COR-L47 (cell line): Measurements from ENCODE around the gene BMP6.

ENCODE experiments used
- DNase-seq: peaks from one replicate; lab custom pipeline; 2025; lab: John Stamatoyannopoulos, UW

Gene BMP6

DNA sequence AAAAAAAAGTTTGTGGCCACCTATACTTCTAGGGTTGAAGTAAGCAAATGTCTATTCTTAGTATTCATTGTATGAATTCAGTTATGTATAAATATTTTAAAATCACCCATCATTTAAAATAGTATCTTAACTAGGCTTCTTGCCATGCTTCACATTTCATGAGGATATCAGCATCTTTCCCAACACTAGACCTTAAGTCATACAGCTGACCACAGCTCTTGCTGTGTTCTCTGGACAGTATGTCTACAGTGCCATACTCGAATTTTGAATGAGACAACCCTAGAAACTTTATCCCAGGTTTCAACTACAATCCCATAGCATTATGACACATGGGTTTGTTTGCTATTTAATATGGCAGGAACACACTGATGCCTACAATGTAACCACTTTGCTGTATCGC is 179.5 kb downstream of the BMP6 start:
- no peak for DNase-seq

DNA sequence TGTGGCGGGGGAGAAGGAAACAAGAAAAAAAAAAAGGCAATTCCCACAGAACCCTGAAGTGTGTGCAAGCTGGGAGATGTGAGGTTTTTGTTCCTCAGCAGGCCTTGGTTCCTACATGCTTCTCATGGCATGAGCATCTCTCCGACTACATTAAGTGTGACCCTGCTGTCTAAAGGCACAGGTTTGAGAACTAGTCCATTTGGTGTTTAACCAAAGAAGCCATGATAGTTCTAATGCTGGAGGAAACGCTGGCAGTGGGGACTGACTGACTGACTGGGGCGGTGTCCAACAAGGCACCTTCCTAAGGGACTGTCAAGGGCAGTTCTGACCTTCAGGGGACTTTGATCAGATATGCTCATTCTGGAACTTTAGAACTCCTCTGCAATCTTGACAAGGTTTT is 180.8 kb downstream of the BMP6 start:
- no peak for DNase-seq

DNA sequence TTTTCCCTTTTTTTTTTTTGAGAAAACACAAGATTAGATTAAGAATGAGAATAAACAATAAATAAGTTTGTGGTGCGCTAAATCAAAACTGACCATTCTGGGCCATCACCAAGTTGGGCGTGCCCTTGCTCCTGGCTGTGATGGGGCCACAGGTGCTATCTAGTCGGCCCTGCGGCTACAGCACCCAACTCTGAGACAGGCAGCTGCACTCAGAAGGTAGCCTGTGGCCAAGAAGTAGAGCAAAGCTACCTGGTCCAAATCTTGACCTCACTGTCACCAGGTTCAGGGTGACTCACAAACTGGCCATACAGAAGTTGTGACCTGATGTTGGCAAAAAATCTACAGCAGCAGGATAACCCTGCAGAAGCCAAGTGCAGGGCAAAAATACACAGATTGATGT is 181.3 kb downstream of the BMP6 start:
- no peak for DNase-seq

DNA sequence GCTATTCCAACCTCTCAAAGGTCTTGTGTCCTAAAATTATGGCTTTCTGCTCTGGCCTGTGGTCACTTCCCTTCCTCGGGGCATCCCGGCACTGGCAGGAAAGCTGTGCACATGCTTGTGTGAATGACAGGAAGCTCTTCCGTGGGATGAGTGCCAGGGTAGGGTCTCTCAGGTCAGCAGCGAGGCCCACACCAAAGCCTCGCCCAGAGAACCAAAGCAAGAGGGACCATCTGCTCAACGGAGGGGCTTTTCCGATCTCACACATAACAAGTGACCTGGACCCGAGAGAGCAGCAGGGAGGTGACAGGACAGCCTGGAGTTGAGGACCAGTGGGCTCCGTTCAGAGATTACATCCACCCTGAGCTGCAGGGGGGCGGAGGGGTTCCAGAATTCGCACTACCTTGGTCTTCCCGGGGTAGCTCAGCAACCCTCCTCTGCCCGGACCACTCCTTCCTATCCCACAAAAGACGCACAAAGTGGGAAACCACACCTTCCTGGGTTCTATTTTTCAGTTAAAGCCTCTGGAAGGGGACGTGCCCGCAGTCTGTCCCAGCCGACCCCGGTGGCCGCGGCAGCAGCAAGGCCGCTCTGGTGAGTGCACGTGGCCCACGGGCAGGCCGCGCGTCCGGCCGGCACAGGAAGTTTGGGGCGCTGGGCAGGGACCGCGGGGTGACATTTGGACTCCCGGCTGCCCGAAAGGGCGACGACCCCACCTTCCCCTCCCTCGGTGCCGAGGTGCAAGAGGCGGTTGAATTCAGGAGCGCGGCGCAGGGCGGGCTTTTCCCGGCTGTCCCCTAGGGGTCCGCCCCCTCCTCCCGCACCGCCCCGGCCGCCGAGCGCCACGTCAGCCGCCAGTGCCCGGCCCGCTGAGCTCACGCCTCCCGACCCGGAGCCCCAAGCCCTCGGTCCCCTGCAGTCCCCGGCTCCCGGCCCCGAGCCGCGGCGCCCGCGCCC is 183.7 kb downstream of the BMP6 start:
- peak; percentile 15 for DNase-seq

DNA sequence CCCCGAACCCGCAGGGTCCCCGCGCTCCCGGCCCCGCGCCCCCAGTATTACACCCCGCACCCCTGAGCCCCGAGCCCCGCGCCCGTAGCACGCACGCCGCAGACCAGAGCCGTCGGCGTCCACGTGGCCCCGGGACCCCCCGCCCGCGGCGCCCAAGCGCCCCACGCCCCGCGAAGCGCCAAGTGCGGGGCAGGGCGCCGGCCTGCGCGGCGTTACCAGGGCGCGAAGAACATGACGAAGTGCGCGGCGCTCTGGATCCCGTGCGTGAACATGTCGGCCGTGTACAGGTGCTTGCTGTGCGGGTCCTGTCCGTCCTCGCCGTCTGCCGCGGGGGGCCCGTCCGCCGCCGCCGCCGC is 184.4 kb downstream of the BMP6 start:
- peak; percentile 54 for DNase-seq

DNA sequence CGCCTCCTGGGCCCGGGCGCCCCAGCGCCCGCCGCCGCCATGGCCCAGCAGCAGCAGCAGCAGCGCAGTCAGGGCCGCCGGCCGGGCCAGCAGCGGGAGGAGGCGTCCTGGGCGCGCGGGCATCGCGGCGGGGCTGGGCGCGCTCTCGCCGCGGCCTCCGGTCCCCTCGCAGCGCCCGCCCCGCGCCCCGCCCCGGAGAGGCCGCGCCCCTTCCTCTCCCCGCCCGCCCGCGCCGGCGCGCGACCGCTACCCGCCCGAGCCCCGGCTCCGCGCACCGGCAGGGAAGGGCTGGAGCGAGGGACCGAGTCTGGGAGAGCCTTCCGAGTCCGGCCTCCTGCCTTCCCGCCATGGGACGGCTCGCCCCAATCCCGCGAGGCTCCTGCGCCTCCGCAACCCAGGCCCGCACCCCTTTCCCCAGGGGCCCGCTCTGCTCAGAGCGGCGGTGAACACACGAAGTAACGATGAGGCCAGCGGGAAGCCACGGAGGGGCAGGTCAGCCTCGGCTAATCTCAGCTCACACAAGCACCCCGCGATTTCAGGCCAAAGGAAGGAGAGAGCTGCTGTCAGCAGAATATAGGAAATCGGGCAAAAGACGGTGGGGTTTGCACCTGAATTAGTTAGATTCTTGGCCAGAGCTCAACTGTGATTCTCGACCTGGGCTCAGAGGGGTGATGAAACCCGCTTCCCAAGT is 184.9 kb downstream of the BMP6 start, which contains the start of gene TXNDC5:
TSS of gene TXNDC5 (minus strand) at position 135 of the 691 bp plus-strand sequence. CDS start at position 123, 12 bp downstream.
- peak; percentile 71 for DNase-seq

DNA sequence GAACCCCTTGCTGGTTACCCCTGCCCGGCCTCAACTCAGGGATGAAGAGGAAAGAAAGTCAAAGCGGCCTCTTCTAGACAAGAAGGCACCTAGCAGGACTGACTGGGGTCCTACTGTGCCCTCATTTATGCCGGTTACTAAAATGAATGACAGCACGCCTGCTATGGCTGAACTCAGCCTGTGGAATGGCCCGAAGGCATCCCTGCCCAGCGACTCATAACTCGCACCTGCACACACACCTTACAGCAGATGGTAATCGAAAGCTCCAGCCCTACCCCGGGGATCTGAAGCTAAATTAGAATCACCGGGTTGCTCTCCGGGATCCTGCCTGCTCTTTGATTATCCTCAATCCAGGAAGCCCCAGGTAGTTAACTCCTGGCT is 185.4 kb downstream of the BMP6 start:
- DNase-seq: peak; percentile 66

DNA sequence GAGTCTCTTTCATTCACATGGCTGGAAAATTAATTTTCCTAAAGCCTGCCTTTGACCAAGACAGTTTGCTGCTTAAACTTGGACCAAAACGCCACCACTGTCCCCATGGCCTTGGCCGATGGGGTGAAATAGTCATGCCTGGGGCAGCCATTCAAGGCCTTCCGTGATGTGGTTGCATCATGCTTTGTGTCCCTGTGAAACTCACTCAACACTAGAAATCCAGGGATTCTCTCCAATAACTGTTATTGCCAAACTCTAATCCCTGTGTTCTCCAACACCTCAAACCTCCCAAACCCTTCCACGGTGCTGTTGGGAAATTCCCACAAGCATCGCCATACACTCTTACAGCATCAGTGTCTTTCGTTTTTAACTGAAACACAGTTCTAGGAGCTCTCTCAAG is 186.1 kb downstream of the BMP6 start:
- DNase-seq: no peak

DNA sequence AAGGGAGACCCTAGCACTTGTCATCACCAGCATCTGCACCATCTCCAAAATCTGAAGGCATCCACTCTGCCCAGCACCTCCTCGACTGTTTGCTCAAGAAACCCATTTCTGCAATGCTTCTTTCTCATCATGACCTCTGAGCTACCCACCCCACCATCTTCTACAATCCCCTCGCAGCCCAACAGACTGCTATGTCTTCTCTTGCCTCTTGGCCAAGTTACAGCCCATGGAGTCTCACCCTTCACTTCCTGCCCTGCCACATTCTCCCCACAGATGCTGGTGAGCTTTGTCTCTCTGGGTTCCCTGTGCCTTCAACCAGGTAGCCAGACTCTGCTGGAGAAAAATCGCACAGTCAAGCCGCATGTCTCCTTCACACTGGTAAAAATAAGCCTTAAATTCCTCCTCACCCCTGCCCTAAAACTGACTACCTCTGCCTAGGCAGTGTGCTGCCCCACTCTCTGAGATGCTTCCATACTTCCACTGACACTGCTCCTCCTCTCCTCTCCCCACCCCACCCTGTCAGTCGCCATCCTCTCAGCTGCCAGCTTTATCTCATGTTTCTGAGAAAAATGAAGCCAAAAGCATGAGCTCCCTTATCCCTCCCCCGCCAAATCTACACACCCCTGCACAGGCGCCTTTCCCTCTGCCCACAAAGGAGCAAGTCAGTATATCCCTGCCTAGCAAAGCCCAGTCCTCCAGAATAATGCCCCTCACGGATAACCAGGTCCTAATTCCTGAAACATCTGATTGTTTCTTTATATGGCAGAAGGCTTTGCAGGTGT is 187.0 kb downstream of the BMP6 start:
- DNase-seq: no peak

DNA sequence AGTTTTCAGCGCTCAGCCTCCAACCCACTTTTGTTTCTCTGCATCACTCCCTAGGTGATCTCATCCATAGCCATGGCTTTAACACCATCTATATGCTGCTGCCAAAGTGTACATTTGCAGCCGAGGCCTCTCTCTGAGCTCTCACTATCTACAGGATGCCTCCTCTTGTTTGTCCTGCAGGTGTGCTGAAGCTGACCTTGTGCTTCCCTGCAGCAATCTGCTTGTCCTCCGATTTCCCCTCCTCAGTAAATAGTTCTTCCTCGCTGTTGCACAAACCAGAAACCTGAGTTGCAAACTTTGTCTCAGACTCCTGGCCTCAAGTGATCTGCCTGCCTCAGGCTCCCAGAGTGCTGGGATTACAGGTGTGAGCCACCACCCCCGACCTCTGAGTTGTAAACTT is 188.4 kb downstream of the BMP6 start:
- DNase-seq: no peak

DNA sequence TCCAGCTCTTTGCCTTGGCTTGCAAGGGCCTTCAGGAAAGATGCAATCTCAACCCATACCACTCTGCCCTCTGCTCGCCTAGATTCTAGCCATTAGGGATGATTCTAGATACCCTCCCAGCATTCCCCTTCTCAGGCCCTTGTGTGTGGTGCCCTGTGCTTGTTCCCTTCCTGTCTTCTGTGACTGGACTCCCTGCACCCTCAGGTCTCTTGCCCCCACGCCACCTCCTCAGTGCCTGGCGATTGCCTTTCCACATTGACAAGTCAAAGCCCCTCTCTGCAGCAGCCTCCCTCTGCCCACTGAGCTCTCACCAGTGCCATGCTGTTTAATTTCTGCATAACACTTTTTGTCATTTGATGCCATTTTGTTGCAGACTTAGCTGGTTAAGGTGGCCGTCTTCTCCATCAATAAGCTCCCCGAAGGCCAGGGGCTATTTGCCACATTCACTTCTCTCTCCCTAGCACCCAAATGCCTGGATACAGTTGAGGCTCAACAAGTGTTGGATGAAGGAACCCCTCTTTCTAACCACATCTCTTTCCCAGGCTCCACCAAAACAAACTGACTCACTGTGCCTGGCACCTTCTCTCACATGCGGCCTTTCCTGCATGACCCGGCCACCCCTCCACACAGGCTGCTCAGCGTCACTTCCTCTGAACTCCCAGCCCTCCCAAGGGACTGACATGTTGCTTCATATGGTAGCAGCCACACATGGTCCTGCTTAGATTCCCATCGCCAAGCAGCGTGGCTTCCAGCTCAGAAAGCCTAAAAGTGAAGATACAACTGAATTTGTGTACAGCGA is 189.3 kb downstream of the BMP6 start:
- no peak for DNase-seq

DNA sequence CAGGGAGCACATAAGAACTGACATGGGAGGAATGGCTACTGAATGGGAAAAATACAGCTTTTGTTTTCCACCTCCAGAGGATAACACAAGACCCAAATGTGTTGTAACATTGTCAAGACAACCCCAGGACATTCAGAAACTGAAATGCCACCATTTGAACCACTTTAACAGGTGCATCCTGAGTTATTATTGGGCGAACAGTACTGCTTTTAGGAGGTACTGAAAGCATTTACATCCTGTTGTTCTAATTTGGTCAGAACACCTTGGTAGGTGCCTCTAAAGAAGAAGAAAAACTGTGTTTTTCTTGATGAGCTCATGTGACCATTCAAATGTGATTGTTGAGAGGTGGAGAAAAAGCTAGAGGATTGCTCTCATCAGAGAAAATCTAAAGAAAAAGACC is 191.1 kb downstream of the BMP6 start:
- DNase-seq: no peak

DNA sequence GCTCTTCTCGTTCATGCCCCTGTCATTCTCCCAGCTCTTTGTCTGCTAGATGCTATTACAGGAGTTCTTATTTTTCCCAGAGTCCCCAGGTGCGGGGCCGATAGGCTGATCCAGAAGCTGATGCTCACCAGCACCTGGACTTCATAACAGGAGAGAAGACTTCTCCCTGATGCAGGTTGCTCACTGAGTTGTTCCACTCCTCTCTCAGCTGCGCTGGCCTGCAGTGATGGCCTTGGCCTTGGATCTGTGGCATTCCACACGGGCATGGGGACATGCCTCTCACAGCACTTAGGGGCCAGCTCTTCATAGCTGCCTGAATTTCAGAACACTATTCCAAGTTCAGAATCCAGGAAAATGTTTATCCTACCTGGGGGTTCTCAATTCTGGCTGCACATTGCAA is 191.8 kb downstream of the BMP6 start:
- DNase-seq: no peak

DNA sequence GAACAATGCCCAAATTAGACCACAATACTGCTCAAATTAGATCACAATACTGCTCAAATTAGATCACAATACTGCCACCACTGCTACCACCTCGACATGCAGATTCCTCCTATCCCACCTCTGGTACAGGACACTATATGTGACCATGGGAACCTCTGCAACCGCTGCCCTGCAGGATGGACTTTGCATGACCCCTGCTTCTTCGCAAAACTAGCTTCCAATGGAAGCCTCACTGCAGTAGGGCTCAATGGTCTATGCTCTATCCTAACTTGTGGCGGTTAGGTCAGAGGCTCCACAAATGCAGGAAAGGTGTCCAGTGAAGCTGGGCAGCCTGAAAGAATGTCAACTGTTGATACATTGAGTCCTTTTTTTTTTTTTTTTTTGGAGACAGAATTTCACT is 192.5 kb downstream of the BMP6 start:
- no peak for DNase-seq

DNA sequence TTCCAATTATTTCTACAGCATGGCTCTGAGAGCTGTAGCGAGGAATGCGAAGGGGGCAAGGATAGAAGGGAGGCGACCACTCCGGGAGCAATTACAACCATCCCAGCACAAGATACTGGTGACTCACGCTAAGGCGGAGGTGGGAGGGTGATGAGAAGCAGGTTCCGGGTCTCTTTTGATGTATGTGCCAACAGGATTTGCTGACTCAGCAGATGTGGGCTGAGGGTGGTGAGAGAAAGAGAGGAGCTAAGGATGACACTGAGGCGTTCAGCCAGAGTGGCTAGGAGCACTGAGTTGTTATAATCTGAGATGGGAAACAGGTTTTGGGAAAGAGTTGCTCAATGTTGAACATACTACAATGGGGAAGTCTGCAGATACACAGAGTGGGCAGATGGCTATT is 194.0 kb downstream of the BMP6 start:
- DNase-seq: no peak

DNA sequence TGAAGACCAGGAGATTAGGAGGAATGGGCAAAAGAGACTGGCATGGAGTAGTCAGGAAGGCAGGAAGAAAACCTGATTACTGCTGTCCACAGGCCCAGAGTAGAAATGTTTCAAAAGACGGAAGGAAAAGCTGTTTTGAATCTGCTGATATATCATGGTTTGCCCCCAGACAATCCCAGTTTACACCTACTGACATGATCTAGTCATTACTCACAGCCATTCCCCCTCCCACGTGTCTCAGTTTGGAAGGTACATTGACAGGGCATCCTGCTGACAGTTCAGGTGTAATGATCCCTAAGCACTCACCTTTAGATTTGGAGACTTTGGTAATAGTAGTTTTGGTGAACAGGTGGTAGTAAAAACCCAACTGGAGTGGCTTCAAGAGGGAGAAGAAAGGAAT is 194.5 kb downstream of the BMP6 start:
- no peak for DNase-seq

DNA sequence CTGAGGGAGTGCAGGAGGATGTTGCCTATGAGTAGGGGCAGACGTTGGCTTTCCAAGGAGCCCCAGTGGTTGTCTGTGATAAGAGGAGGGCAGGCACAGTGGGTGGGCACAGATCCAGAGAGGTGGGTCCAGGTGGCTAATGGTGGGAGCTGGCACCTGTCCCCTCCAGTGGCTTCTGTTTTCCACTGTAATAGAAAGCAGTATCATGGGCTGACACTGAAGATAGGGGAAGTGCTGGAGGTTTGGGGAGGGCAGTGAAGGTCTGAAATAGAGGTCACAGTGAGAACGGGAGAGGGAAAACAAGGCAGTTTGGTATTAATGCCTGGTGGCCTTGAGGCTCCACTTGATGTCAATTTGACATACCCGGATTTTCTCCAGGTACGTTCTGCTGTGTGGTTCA is 195.1 kb downstream of the BMP6 start:
- peak; percentile 2 for DNase-seq

DNA sequence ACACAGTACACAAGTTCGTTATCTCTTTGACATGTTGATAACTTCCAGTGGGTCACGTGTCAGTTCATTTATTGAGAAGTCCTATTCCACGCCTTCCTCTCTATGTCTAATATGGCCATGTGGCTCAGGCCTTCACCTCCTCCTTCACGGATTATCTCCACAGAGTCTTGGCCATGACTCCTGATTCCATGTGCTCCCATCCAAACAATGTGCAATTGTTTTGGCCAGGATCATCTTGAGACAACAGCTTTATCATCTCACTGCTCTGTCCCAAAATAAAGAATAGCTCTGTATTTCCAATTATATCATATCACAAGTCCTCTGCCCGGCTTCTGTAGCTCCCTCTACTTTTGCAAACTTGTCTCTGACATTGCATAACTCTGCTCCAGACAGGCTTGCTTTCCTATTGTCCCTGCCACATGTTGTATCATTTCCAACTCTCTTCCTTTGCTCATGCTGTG is 195.8 kb downstream of the BMP6 start:
- no peak for DNase-seq

DNA sequence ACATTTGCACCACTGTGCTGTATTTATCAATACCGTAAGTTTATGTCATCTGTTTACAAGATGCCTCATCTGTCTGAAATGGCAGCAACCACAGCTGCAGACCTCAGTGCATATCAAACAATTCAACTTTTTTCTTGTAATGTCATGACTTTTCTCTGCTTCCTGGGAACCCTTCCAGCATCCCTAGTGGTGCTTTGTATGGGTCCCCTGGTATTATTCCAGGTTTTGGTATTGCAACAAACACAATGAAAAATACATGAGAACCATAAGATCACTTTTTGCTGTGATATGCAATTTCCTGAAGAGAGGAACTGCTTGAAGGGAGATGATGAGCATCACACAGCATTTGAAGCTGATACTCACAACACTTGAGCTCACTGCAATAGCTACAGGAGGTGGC is 196.7 kb downstream of the BMP6 start:
- no peak for DNase-seq

DNA sequence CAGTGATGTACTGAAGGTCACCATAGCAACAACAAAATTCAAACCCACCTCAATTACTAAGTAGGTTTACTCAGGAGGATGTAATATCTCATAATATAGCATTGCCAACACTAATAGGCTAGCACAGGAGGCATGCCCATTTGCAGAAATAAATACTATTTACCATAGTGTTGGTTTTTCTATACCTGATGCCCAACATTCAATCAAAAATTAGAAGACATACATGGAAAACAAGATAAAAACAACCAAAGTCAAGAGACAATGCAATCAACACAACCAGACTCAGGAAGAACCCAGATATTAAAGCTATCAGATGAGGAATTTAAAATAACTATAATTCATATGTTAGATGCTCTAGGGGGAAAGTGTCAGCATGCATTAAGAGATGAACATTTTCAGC is 199.0 kb downstream of the BMP6 start:
- no peak for DNase-seq
